ENCODE measurements around the gene CHEK1. TPM values are rescaled to one million over a fixed set of nuclear protein-coding genes. Genes with fewer than 3 reads are reported as not detected.

The CHEK1 gene
- total RNA-seq, 2 donors from 2014 or later = 15.6 to 44.6 TPM

DNA sequence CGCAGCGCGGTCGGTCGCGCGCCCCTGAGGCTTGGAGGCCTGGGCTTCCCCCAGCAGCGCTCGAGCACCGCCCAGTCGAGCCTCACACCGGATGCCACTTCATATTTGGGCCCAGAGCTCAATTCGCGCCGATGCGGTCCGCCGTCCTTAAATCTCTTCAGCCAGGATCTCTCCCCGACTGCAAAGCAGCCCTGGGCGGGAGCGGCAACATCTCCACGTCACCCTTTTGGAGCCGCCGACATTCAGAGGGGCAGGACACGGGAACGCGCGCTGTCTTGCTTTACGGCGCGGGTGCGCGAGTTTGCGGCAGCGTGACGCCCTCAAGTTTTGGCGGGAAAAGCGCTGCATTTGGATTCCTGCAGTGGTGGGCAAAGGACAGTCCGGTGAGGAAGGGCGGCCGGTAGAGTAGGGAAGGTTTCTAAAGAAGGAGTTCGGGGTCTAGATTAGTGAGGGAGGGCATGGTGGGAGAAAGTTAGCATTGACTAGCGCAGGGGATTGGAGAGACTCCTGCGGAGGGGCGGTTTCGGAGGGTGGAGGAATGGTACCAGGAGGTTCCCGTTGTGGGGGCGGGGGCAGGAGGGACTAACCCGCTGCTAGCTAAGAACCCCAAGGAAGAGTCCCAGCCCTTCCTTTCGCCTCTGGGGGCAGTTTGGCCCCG lies 796 bp downstream of the CHEK1 start:
- no peak for TF ChIP-seq CTCF (IDR thresholded peaks at IDR 0.05)
- Histone ChIP-seq H3K27me3 (no peaks in the 10 kb centered on the region), H3K9me3 (no peaks in the 10 kb centered on the region), H3K27ac (peak overlapping the region; percentile 89), H3K4me1 (peaks cover 4% of the 10 kb centered on the region), H3K9ac (ENCODE audit: low read depth in 2 of 2, low read length in 2 of 2) (peak overlapping the region; percentile 75 to 92), H3K4me3 (peak overlapping the region; percentile 76), H3K36me3 (no peaks in the 10 kb centered on the region)
- peak; percentile 92 for DNase-seq
- intact Hi-C loops (cut with DNase I) = no loop called here

DNA sequence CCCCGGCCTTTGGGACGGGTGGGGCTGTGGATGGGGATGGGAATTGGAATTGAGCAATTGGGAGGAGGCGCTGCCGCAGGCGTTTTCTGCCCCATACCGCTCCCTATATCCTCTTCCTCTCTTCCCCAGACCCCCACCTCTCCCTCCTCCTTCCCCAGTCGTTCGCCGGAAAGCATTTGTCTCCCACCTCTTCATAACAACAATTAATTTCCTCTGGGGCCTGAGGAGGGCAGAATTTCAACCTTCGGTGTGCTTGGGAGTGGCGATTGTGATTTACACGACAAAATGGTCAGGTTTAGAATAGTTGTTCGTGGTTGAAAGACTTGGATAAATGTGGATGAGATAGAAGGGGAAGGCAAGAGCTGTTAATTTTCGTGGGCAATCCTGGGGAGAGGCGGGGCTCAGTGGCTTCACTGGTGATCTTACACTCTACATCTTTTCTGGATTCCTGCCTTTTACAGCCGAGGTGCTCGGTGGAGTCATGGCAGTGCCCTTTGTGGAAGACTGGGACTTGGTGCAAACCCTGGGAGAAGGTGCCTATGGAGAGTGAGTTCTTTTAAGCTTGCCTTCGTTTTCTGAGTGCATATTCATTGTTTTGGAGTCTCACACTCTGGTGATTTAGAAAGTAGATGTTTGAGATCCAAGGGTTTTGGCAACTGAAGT lies 1.5 kb downstream of the CHEK1 start:
- Histone ChIP-seq H3K9me3 (no peaks in the 10 kb centered on the region), H3K36me3 (no peaks in the 10 kb centered on the region), H3K9ac (ENCODE audit: low read depth in 2 of 2, low read length in 2 of 2) (peak overlapping the region; percentile 75 to 92), H3K27me3 (no peaks in the 10 kb centered on the region), H3K27ac (peak overlapping the region; percentile 89), H3K4me3 (peak overlapping the region; percentile 76), H3K4me1 (peaks cover 4% of the 10 kb centered on the region)
- intact Hi-C loops (cut with DNase I) = no loop called here
- TF ChIP-seq CTCF (IDR thresholded peaks at IDR 0.05) = peak; percentile 21
- no peak for DNase-seq

DNA sequence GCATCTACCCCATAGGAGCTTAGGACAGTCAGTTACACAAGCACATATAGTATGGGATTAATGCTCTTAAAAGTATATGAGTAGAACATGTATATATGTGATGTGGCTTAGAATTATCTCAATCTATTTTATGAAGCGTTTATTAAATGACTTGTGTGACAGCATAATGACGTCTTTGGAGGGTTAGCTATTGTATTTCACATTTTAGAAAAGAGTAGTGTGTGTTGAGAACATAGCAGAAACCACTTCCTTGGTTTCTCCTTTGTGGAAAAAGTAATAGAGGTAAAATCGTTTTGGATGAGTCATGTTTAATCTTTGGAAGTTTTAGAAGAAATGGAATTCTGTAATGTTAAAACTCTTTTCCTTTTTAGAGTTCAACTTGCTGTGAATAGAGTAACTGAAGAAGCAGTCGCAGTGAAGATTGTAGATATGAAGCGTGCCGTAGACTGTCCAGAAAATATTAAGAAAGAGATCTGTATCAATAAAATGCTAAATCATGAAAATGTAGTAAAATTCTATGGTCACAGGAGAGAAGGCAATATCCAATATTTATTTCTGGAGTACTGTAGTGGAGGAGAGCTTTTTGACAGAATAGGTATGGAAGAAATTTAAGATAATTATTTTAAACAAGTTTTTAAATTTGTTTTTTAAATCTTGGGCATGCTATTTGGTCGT lies 2.4 kb downstream of the CHEK1 start:
- H3K27me3 ChIP-seq = no peaks in the 10 kb centered on the region
- H3K4me1 ChIP-seq = peaks cover 4% of the 10 kb centered on the region
- no peaks in the 10 kb centered on the region for H3K36me3 ChIP-seq
- no peaks in the 10 kb centered on the region for H3K9me3 ChIP-seq
- no peak overlapping the region for H3K4me3 ChIP-seq
- H3K27ac ChIP-seq = no peak overlapping the region
- no peak for TF ChIP-seq CTCF (IDR thresholded peaks at IDR 0.05)
- H3K9ac ChIP-seq (ENCODE audit: low read depth in 2 of 2, low read length in 2 of 2) = no peak overlapping the region
- no peak for DNase-seq
- intact Hi-C loops (cut with DNase I) = no loop called here

- no peak overlapping the region for H3K4me3 ChIP-seq
- H3K9ac ChIP-seq (ENCODE audit: low read depth in 2 of 2, low read length in 2 of 2) = no peak overlapping the region
- no peak for TF ChIP-seq CTCF (IDR thresholded peaks at IDR 0.05)
- no peak overlapping the region for H3K27ac ChIP-seq
- no peaks in the 10 kb centered on the region for H3K27me3 ChIP-seq
- H3K4me1 ChIP-seq = no peaks in the 10 kb centered on the region
- H3K9me3 ChIP-seq = no peaks in the 10 kb centered on the region
- intact Hi-C loops (cut with DNase I) = no loop called here
- no peak for DNase-seq
- no peaks in the 10 kb centered on the region for H3K36me3 ChIP-seq
Measured at GRCh38 chr11:125637840-125638239, 12.9 kb downstream of the CHEK1 start.

DNA sequence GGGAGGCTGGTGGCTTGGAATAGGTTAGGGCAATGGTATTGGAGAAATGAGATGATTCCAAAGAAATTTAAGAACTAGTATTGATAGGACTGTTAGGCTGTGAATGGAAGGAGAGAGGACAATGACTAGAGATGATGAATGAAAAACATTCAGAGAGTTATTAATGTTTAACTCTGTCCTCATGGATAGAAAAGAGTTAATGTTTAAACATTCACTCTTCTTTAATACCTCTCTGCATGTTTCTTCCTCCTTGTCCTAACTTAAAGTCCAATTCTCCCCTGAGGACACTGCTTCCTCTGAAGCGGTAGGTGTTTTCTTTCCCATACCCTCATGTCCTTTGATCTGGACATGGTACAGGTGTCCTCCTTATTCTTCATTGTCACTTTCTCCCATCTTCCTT lies 13.4 kb downstream of the CHEK1 start:
- intact Hi-C loops (cut with DNase I) = no loop called here
- H3K27me3 ChIP-seq = no peaks in the 10 kb centered on the region
- no peak for DNase-seq
- H3K9ac ChIP-seq (ENCODE audit: low read depth in 2 of 2, low read length in 2 of 2) = no peak overlapping the region
- no peak for TF ChIP-seq CTCF (IDR thresholded peaks at IDR 0.05)
- no peaks in the 10 kb centered on the region for H3K9me3 ChIP-seq
- H3K4me3 ChIP-seq = no peak overlapping the region
- no peak overlapping the region for H3K27ac ChIP-seq
- no peaks in the 10 kb centered on the region for H3K36me3 ChIP-seq
- no peaks in the 10 kb centered on the region for H3K4me1 ChIP-seq

Measured in colonic mucosa (tissue), 4 donors.